ENCODE measurements around the gene SHC2.

DNA sequence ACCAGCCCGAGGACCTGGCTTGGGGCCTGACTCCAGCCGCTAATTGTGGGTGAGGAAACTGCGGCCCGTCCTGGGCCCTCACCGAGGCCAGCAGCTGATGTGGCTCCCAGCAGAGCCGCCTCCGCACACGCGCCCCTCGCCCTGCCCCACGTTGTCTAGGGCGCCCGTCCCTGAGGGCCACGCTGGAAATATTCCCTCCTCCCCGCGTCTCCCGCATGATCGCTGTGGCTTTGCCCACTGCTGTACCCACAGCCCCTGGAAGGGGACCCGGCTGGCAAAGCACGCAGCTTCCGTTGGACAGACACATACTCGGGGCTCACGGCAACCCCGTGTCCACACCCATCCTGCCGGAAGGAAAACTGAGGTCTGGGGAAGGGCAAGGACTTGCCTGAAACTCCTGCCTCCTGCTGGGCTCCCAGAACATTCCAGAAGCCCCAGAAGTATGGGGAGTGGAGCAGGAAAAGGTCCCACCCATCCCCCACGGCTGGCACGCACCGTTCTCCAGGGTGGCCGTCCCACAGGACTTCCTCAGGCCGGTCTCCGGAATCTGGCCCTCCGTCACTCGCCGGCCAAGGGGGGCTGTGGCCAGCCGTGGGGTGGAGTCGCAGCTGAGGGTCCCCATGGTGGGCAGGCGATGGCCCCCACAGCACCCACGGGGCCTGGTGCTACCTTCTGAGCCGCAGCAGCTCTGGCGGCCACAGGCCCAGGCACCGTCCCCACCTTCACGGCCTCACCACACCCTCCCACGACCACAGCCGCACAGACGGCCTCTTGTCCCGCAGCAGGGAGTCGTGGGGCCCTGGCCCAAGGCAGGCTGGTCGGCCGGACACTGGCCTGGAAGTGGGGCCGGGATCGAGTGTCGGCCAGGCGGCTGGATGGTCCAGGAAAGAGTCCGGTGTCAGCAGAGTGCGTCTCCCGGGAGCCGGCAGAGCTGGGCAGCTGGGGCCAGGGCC is 13.6 kb upstream of the SHC2 start:
- TF ChIP-seq, protein P1, sequence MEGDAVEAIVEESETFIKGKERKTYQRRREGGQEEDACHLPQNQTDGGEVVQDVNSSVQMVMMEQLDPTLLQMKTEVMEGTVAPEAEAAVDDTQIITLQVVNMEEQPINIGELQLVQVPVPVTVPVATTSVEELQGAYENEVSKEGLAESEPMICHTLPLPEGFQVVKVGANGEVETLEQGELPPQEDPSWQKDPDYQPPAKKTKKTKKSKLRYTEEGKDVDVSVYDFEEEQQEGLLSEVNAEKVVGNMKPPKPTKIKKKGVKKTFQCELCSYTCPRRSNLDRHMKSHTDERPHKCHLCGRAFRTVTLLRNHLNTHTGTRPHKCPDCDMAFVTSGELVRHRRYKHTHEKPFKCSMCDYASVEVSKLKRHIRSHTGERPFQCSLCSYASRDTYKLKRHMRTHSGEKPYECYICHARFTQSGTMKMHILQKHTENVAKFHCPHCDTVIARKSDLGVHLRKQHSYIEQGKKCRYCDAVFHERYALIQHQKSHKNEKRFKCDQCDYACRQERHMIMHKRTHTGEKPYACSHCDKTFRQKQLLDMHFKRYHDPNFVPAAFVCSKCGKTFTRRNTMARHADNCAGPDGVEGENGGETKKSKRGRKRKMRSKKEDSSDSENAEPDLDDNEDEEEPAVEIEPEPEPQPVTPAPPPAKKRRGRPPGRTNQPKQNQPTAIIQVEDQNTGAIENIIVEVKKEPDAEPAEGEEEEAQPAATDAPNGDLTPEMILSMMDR (IDR thresholded peaks at IDR 0.05), result no peak
- no peak for TF ChIP-seq POLR2A (IDR thresholded peaks at IDR 0.05)

Data from adrenal gland (tissue), 5 donors.